DOHH2 (cell line): Measurements from ENCODE around the gene FCER1A.

ENCODE experiments used
- EZH2phosphoT487 ChIP-seq: fragments of 200-600 bp; sonication (generic); IDR thresholded peaks from 2 replicates; pipeline ENCODE4 v1.6.1; 2017; ENCODE audit warnings: borderline replicate concordance, mild to moderate bottlenecking, antibody characterized with exemption, low read length, moderate library complexity, mixed read lengths
- TF ChIP-seq, protein P1 (sequence below): fragments of 200-600 bp; sonication (generic); IDR thresholded peaks from one replicate; pipeline ENCODE4 v1.5.1; 2014; ENCODE audit warnings: antibody characterized with exemption, mild to moderate bottlenecking, low read depth, low read length; ENCODE audit not compliant: poor library complexity, severe bottlenecking

DNA sequence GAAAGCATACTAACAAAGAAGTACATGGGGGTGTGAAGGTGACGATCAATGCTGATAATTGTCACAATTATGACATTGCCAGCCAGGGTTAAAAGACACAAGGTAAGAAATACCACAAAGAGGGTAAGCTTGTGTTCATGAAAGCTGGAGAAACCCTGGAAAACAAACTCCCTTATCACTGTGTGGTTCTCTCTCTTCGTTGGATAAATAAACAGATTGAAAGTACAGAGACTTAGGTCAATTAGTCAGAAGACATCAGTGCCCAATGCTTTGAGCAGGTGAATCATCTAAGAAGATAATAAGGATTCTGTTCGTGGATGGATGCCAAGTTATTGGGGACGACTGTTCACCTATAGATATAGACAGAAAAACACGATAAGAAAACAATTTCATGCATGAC is 22.4 kb upstream of the FCER1A start:
- TF ChIP-seq, protein P1, sequence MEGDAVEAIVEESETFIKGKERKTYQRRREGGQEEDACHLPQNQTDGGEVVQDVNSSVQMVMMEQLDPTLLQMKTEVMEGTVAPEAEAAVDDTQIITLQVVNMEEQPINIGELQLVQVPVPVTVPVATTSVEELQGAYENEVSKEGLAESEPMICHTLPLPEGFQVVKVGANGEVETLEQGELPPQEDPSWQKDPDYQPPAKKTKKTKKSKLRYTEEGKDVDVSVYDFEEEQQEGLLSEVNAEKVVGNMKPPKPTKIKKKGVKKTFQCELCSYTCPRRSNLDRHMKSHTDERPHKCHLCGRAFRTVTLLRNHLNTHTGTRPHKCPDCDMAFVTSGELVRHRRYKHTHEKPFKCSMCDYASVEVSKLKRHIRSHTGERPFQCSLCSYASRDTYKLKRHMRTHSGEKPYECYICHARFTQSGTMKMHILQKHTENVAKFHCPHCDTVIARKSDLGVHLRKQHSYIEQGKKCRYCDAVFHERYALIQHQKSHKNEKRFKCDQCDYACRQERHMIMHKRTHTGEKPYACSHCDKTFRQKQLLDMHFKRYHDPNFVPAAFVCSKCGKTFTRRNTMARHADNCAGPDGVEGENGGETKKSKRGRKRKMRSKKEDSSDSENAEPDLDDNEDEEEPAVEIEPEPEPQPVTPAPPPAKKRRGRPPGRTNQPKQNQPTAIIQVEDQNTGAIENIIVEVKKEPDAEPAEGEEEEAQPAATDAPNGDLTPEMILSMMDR: no peak
- TF ChIP-seq EZH2phosphoT487: no peak
